GM18867 (cell line): ENCODE data around the gene P2RX2.

Experiments used
- ATAC-seq: cut with Tn5 transposase; IDR thresholded peaks from one replicate; pipeline ENCODE4 v1.9.1; 2021; ENCODE audit warnings: mild to moderate bottlenecking, moderate library complexity; ENCODE audit not compliant: unreplicated experiment

The P2RX2 gene

DNA sequence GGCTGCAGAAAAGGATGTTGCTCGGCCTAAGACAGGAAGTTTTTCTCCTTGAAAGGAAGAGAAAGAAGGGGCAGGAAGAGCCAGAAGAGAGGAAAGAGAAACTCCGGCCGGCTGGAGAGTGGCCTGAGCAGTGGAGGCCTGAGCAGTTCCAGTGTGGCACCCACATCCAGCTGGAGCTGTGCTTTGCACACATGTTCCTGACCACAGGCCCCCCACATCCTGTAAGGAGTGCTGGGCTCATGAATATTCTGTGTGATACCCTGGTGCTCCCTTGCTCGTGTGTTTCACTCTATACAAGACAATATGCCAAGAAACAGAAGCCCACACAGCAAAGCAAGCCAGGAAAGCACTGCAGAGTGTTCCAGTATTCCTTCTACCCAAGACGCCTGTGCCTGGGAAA lies 41.5 kb downstream of the P2RX2 start:
- ATAC-seq, result no peak

GRCh38 chr12:132660996-132661395 lies 42.4 kb downstream of the P2RX2 start:
- no peak for ATAC-seq

DNA sequence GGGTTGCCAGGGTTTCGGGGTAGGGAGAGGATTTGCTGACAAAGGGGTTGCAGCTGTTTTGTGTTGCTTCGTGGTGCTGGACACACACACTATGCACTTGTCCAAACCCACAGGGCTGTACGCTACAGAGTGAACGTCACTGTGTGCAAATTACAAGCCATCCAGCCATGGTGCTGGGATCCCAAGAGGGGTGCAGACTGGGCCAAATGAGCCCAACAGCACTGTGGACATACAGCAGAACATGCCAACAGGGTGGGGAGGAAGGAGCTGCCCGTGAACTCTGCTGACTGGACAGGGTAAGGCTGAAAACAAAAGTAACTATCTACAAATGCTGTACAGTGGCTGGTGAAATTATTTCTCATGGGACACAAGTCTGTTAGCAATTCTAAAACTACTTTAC lies 43.4 kb downstream of the P2RX2 start:
- ATAC-seq, result no peak

DNA sequence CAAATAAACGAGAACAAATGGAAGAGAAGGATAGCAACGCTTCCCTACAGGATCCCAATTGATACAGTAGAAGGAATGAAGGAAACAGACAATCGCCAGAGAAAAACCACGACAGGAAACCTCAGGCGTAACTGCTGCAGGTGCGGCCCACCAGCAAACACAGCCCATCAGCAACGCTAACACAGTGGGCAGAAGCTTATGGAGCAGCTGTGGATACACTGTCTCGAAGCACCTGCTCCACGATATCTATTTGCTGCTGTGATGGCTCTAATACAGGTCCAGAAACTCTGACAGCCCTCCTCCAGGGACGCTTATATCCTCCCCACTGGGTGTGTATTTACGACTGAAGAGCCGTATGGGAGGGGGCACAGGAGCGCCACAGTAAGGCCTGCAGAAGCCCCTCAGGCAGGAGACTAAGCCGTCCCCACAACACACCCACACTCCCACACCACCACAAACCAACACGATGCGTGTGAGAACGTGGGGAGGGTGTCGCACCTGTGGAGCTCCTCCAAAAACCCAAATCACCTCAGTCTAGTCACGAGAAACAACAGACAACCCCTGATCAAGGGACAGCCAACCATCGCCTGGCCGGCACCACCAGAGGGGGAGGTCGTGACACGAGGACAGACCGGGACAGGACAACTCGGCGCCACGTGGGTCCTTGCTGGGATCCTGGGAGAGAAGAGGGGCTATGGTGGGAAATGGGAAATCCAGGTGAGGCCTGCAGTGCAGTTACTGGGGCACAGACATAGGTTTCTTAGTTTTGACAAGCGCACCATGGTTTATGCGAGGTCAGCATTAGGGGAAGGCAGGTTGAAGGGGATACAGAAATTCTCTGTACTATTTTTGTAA lies 44.6 kb downstream of the P2RX2 start:
- no peak for ATAC-seq

GRCh38 chr12:132664206-132665148 lies 45.9 kb downstream of the P2RX2 start:
- no peak for ATAC-seq

DNA sequence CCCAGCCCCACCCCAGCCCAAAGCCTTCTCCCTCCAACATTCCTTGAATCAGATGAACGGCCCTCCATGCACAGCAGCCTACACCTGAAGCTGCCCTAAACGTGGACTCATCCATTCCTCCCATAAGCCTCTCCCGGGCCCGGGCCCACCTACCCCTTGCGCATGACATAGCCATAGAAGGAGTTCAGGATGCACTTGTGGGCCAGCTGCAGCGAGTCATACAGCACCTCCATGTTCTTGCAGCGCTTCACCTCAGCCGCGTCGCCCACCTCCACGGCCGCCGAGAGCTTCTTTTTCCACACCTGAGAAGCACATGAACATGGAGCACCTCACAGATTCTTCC lies 46.5 kb downstream of the P2RX2 start:
- ATAC-seq, result no peak

GRCh38 chr12:132665794-132666193 lies 47.2 kb downstream of the P2RX2 start:
- ATAC-seq, result no peak

- ATAC-seq, result no peak
These were observed 49.9 kb downstream of the P2RX2 start for GRCh38 chr12:132668191-132669088.

GRCh38 chr12:132669166-132669879 lies 50.7 kb downstream of the P2RX2 start:
- no peak for ATAC-seq
